Fibroblast of skin of abdomen (primary cell): ENCODE data around the gene ZBTB43.
A peak's percentile ranks its signal among the peaks of the same experiment; 100 is the strongest.

ENCODE experiments used
- DNase-seq: peaks from one replicate; pipeline ENCODE4 v3.0.0-alpha.2; 2013

Gene ZBTB43

DNA sequence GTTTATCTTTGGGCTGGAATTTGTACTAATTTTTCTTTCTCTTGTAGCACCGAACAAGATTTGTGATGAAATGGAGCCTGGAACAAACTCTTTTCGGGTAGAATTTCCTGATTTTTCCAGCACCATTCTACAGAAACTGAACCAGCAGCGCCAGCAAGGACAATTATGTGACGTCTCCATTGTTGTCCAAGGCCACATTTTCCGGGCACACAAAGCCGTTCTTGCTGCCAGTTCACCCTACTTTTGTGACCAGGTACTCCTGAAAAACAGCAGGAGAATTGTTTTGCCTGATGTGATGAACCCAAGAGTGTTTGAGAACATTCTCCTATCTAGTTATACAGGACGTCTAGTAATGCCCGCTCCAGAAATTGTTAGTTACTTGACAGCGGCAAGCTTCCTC is 27.6 kb downstream of the ZBTB43 start:
- DNase-seq, result no peak

DNA sequence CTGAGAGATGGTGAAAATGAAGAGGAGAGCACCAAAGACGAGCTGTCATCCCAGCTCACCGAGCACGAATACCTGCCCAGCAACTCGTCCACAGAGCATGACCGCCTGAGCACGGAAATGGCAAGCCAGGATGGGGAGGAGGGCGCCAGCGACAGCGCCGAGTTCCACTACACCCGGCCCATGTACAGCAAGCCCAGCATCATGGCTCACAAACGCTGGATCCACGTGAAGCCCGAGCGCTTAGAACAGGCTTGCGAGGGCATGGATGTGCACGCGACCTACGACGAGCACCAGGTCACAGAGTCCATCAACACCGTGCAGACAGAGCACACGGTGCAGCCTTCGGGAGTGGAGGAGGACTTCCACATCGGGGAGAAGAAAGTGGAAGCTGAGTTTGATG is 28.2 kb downstream of the ZBTB43 start:
- DNase-seq, result no peak

DNA sequence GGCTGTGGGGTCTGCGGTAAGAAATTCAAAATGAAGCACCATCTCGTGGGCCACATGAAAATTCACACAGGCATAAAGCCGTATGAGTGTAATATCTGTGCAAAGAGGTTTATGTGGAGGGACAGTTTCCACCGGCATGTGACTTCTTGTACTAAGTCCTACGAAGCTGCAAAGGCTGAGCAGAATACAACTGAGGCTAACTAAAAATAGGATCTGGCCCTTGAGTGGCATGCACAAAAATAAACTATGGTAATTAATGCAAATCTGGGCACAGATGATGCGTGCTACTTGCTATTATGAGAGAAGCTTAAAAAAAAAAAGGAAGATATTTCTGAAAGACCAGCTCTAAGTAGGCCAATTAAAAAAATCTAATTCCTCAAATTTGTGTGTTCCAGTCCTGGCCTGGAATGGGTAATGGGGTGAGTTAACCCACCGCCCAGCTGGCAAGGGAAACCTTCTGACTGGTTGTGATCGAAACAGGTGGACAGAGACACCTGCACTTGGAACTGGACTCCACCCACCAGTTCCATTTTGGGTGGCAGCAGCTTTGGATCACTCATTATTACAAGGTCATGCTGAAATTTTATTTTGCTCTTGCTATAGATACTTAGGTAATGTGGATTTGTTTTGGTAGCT is 29.0 kb downstream of the ZBTB43 start:
- no peak for DNase-seq

DNA sequence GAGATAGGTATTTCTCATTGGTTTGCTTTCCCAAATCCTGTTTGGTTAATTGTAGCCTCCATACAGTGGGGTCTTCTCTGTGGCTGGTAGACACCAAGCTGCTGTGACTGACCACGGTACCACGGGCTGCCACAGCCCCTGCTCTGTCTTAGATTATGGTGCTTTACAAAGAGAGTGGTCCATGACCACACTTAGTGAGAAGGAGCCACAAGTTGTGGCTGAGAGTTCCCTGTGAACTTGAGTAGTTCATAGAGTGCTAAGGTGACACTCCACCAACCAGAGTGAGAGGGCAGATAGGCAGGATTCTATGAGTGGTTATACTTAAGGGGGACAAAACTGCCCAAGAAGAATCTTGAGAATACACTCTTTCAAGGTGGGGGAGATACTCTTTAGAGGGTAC is 29.8 kb downstream of the ZBTB43 start:
- DNase-seq, result no peak

DNA sequence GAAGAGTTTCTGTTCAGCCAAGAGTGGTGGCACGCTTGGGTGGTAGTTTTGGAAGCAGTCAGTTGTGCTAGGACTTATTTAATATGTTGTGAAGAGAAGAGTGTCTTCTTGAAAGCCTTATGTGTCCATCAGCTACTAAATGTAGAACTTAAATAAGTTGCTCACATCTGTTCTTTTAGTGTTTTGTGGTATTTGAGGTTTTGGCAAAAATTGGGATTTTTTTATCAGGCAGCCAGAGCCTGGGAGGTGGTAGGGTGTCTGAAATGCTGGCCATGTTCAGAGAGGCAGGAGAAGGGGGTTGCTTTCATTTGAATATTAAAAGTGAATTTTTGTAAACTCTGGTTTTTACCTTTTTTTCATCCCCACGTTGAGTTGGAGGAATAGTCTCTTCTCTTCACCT is 31.4 kb downstream of the ZBTB43 start:
- DNase-seq, result peak; percentile 44

DNA sequence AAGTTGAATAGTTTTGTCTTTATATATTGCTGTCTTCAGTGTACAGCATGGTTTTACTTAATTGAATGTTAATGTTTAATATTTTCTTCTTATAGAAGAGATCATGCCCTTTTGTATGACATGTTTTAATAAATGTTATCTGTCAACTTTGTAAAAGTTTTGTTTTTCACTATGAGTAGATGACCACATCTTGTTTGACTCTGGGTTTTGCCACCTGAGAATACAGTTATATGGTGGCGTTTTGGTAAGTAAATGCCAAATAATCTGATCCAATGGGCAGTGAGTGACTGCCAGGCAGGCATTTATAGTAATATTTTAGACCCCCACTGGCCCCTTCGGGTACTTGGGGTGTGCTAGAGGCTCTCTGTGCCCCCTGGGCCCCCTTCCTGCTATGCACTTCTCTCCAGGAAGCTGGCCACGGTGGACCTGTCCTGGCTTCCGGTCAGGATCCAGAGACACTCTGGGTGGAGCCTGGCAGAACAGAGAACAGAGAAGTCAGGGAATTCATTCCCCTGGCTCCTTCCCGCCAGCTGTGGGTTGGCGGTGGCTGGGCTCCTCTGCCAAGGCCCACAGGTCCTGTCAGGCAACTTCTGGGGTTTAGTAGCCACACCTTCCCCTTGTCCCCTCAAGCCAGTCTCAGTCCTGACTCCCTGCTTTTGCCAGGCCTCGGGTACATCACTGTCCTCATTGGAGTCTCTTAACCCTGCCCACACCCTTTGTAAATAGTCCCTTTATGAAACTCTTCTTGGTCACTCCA is 33.4 kb downstream of the ZBTB43 start:
- no peak for DNase-seq

DNA sequence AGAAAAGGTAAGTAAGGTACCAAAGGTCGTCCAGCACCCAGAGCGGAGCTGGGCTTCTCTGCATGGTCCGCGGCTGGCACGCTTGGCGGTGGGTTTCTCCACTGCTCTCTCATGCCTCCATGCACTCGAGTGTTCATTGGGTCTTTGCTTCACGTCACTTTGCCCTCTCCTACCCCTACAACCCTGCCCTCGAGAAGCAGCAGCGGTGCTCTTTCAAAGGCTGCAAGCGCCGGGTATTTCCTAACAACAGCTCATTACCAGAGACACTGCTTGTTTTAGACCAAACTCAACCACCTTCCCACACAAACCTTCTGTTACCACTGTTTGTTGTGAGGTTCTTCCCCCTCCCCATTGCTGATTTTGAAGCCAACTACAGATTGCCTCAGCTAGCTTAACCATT is 34.1 kb downstream of the ZBTB43 start:
- no peak for DNase-seq

DNA sequence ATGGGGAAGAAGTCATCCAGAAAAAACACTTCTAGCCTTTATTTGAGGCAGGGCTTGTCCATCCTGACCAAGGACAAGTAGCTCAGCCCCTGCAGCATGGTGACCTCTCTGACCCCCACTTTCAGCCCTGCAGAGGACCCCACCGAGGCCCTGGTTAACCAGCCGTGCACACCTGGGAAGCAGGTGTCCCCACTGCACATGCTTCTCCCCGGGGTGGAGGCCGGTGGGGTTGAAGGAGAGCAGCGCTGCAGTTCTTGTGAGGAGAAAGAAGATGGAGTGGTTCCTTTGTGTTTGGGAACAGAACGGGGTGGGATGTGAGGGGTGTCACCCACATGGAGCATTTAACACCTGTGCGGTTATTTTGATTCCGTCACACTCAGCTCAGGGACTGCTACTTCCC is 34.5 kb downstream of the ZBTB43 start:
- DNase-seq, result no peak

DNA sequence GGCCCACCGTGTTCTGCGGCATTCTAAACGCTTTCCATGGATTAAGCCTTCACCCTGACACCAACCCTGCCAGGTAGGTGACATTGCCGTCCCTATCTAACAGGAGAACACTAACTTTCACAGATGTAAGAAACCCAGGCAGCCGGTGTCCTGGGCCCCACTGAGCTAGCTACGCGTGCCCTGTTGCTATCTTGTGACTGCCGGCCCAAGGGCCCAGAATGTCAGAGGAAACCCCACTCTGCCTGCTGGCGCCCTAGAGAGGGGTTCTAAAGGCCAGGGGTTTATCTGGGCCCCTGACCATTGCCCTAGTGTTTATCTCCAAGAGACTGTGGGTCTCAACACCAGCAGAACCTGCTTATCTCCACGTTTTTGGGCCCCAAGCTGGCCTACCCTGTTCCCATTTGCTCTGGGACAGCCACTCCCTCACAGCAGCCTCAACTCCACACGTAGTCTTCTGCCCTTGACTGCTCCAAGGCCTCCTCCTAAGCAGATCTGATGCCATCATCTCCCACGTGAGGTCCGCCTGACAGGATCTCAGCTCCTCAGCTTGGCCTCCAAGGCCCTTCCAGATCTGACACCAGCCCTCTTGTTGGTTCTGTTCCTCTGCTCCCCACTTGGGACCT is 37.5 kb downstream of the ZBTB43 start:
- DNase-seq, result no peak

DNA sequence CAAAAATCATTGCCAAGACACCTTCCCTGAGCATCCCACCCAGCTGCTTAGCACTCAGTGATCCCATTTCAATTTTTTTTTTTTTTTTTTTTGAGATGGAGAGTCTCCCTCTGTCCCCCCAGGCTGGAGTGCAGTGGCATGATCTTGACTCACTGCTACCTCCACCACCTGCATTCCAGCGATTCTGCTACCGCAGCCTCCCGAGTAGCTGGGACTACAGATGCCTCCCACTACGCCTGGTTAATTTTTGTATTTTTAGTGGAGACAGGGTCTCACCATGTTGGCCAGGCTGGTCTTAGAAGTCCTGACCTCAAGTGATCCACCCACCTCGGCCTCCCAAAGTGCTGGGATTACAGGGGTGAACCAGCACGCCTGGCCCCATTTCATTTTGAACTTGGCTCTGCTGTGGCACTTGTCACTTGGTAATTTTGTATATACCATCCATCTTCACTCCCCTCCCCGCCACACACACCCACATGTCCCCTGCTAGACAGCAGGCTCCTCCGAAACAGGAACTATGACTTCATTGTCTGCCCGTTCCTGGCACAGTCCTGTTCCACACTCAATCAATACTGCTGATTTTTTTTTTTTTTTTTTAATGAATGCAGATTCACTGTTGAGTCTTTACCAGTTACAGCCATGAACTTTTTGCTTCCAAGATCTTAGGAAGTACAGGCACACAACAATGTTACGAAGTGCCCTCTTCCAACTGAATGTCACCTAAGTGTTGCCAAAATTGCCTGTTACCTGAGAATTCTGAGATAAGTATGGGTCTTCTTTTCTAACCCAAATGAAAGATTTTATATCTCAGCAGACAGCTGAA is 38.3 kb downstream of the ZBTB43 start:
- no peak for DNase-seq

DNA sequence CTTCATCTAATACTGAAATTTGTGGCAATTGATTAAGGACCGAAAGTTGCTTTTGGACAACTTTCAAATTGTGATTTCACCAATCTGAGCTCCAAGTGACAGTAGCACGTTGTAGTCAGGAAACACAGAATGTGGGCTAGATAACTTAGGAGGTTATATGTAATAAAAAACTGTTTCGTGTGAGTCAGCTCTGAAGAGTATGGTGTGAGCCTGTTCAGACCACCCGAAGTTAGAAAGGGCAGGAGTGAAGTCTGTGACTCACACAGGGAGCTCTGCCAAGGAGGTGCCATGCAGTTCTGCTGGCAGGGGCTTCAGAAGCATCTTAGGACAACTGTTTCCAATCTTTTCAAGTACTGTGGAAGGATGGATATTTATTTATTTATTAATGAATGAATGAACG is 39.2 kb downstream of the ZBTB43 start:
- peak; percentile 65 for DNase-seq

DNA sequence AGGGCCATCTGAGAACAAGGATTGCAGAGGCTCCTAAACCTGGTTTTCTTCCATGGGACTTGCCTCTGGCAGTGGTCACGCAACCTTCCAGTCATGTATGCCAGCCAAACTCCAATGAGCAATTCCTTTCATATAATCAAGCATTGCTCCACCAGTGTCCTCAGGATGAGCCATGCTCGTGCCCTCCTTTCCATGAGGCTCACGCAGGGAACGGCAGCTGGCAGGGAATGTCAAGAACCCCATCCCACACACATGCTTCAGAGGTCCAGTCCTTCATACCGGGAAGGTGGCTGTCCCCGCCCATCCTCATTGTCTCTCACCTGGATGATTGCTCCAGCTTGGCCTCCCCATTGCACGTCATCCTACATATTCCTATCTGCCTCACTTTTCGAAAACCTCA is 42.2 kb downstream of the ZBTB43 start:
- no peak for DNase-seq

DNA sequence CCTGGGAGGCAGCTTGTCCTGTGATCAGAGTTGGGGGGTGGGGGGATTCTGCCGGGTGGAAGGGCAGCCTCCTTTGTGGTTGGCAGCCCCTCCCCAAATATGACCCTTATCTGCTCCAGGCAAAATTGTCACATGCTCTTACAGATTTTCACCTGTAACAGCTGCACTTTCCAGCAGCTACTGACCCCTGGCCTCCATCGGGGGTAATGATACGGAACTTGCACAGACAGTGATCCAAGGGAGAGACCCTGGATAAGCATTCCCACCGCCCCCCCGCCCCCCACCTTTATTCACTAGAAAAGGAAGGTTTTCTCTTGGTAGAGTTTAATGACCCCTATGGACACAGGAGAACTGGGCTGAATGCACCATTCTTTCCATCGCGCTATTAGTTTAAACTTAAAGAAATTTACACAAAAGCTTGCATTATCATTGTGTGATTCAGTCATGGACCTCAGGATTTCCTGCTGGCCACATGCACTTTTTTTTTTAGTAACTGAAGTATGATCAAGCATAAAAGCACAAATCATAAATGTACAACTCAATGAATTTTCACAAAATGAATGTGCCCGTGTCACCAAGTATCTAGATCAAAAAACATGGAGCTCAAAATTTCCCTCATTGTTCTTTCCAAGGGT is 44.9 kb downstream of the ZBTB43 start:
- DNase-seq, result no peak

DNA sequence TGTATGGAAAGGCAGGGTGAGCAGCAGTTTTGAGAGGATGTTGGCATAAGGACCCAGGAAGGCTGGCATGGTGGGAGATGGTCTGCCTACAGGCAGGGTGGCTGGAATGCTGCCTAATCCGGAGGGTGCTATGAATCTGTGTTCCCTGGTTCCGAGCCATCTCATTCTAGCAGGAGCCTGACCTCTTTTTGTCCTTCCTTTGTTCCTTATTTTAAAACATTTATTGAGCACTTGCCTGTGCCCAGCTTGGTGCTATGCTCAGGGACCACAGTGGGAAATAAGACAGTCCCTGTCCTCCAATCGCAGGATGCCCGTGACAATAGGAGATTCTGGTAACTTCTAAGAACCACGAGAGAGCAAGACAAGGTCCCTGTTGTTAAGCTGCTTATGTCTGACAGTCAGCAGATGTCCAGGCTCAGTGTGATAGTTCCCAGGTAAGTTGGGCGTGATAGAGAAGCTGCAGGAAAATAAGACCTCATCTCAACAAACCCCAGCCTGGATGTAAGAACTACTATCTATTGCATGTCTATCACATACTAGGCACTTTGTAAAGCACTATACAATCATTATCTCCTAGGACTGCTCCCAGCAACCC is 46.5 kb downstream of the ZBTB43 start:
- DNase-seq, result no peak

DNA sequence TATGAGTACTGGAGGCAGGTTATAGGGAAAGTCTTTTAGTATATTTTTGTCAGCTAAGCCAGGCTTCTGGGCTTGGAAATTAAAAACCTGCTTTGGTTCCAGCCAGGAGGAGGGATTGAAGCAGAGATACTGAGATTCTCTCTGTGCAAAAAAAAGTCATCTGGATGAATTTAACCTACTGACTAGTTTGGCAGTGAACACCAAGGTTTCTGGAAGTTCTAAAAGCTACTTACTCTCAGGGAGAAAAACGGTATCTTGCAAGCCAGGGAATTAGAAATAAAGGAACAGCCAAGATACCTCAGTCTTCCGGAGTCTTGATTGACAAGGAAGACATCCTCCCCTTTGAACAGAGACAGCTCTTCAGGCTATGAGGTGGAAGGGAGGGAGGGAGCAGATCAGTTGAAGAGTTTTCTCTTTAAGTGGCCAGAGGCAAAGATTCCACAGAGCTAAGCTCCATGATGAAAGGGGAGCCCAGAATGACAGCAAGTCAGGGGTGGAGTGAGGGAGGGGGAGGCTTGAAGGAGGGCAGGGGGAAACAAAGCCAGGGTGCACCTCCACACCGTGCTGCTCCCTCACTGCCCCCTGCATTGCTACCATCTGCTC is 47.3 kb downstream of the ZBTB43 start:
- no peak for DNase-seq

DNA sequence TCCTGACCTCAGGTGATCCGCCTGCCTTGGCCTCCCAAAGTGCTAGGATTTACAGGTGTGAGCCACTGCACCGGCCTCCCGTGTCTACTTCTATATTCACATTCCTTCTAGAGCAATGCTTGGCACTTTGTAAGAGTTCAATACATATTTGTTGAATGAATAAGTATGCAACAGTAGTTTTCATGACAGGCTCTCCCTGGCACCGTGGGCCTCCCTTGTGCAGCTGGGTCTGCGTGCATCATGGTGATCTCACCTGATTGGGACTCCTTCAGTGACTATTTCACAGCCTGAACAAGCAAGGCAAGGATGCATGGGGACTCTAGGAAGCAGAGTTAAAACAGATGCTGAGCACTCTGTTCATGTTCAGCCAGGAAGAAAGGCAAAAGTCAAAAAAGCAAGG is 48.8 kb downstream of the ZBTB43 start:
- peak; percentile 47 for DNase-seq

DNA sequence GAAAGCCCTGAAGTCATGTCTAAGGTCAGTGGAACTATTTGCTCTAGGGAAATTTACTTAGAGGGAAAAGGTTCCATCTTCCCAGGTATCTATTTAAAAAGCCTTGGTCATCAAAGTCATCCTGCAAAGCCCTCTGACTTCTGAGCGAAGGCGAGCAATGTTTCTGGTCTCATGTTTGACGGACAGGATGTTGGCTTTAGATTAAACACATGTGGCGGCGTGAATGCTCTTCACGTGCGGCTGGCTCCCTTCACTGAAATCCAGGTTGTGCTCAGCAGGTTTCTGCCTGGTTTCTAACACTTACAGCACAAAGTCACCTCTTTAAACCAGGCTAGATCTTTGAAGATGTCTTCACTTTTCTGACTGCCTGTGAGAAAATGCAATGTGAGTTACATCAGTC is 49.9 kb downstream of the ZBTB43 start:
- no peak for DNase-seq

DNA sequence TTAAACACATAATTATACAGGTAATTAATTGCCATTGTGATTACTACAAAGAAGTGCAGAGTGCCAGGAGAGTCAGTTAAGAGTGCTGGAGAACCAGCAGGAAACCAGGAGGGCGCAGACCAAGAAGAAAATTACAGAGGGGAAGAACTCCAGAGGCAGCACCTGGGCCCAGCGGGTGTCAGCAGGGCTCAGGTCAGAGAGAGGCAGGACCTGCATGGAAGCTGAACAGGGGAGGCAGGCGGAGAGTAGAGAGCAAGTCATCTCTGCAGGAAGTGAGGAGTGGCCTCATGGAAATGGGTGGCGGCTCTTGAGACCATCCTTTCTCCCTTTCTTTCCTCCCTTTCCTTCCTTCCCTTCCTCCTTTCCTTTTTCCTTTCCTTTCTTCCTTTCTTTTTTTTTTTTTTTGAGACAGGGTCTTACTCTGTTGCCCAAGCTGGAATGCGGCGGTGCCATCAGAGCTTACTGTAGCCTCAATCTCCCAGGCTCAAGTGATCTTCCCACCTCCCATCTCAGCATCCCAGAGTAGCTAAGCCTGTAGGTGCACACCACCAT is 51.6 kb downstream of the ZBTB43 start:
- DNase-seq, result no peak

DNA sequence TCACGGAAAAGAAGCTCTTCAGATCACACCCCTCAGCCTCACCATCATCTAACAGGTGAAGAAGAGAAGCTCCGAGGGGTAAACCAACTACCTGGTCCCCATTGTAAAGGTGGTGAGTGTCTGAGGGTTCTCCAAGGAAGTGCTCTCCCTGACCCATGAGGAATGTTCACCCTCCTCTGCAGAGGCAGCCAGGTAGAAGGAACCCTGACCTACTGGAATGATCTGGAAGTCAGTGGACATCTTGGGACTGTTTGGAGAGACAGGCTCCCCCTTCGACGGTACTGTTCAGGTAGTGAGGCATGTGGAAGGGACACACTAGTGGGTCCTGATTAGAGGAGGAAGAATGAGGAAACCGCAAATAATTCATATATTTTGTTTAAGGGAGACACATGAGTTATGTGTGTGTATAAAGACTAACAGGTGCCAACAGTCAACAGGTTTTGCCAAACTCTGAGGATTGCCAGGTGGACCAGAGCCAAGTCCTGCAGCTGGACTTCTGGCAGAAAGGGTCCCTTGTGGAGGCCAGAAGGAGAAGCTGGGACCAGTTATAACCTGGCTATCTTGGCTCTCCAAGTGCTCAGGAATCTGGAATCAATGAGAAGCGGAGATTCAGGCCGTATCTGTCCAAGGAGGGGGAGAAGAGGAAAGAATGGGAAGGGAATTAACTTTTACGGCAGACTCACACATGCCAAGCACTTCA is 52.6 kb downstream of the ZBTB43 start:
- peak; percentile 9 for DNase-seq

DNA sequence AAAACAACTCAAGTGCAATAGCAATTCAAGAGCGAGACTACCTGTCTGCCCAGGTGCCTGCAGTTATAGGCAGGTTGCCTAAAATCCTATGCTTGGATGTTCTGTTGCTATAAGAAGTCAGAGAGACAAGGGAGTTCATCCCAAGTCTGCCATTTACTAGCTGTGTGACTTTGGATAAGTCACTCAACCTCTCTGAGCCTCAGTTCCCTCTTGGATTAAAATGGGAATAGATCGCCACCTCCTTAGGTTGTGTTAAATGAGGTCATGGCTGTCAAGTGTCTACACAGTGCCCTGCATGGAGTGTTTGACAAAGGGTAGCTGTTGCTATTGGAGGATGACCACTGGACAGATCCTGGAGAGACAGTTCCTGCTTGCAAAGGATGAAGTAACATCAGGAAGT is 54.3 kb downstream of the ZBTB43 start:
- DNase-seq, result no peak
